Activated CD8-positive, alpha-beta memory T cell treated with anti-CD3 and anti-CD28 coated beads, Interleukin-2, amount 10 ng/mL, durations not matched to agents 7 days and 5 days (primary cell): ENCODE results near the gene FAM168A. TPM values are rescaled to one million over a fixed set of nuclear protein-coding genes. Genes with fewer than 3 reads are reported as not detected.

Experiments
- ATAC-seq: fragments of 150-1000 bp; cut with Tn5 transposase; one replicate; pipeline ENCODE4 v1.10.0; 2021; ENCODE audit warnings: moderate library complexity
- CTCF ChIA-PET: fragments of 350-600 bp; sonication (Branson Sonifier 250); formaldehyde crosslinking; loops from one replicate; lab custom pipeline; 2021; ENCODE audit warnings: antibody characterized with exemption; lab: Charles Lee
- DNase-seq: peaks from one replicate; pipeline ENCODE4 v3.0.0-alpha.2; 2020
- H3K27ac Mint-ChIP-seq: one replicate; pipeline ENCODE4 v1.8.0; 2021; ENCODE audit warnings: mild to moderate bottlenecking, mixed read lengths
- H3K27me3 Mint-ChIP-seq: one replicate; pipeline ENCODE4 v1.8.0; 2021; ENCODE audit warnings: mixed read lengths
- H3K36me3 Mint-ChIP-seq: one replicate; pipeline ENCODE4 v1.8.0; 2021; ENCODE audit warnings: mild to moderate bottlenecking, mixed read lengths
- H3K4me1 Mint-ChIP-seq: one replicate; pipeline ENCODE4 v1.8.0; 2021; ENCODE audit warnings: mixed read lengths
- H3K4me3 Mint-ChIP-seq: one replicate; pipeline ENCODE4 v1.8.0; 2021; ENCODE audit warnings: mild to moderate bottlenecking, moderate library complexity, mixed read lengths
- H3K9me3 Mint-ChIP-seq: one replicate; pipeline ENCODE4 v1.8.0; 2022; ENCODE audit warnings: low read depth, mixed read lengths
- total RNA-seq, 2 experiments: library from RNA; stranded (reverse); gene quantifications; one replicate each; pipeline ENCODE4 v1.2.3, GENCODE V29; 2021

The FAM168A gene
- total RNA-seq, 2 experiments from 2014 or later, result 19.3 to 20.5 TPM

DNA sequence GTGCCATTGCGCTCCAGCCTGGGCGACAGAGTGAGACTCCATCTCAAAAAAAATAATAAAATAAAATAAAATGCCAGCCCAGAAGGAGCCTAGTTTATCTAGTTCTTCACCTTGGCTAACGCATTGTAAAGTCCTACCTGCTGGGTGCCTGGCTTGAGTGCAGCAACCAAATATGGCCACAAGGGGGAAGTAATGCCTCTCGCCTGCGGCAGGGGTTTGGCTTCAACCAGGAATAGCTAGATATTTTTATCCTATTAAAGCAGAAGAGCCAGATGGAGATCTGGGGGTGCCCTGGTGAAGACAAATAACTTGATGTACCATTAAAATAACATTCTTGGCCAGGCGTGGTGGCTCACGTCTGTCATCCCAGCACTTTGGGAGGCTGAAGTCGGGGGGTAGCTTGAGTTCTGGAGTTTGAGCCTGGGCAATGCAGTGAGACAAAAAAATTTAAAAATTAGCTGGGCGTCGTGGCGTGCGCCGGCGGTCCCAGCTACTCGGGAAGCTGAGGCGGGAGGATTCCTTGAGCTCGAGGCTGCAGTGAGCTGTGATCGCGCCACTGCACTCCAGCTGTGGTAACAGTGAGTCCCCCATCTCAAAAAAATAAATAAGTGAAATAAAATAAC is 27.9 kb upstream of the FAM168A start:
- CTCF ChIA-PET, result interaction anchor here (0.7 to 7.6 kb wide), 30 partner anchors 9 to 343 kb away, joined by 3 to 136 read pairs (median 4); partner anchors contain the start of genes ARHGEF17, FAM168A and PLEKHB1
- Mint-ChIP-seq H3K36me3 (no peaks in the 10 kb centered on the region), H3K27me3 (peaks cover 28% of the 10 kb centered on the region), H3K4me3 (no peak overlapping the region), H3K9me3 (no peaks in the 10 kb centered on the region), H3K27ac (no peak overlapping the region), H3K4me1 (no peaks in the 10 kb centered on the region)
- ATAC-seq (peak; percentile 73), DNase-seq (peak; percentile 73)

DNA sequence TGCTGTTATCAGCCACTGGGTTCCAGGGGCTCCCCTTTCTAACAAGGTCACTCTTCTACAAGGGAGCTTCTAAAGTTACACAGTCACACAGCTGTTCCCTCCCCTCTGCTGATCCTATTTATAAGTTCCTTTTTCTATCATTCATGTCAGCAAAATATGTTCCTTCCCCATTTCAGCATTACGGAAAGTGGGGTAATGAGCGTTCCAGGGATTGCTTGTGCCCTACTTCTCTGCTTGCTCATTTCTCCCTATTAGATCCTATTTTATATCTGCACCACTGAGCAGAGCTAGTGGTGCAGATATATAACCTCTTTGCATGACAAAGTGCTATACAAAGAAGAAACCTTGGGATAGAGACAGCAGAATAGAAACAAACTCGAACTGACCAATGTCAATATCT is 25.8 kb upstream of the FAM168A start:
- no peaks in the 10 kb centered on the region for H3K4me1 Mint-ChIP-seq
- no peaks in the 10 kb centered on the region for H3K36me3 Mint-ChIP-seq
- H3K4me3 Mint-ChIP-seq, result no peak overlapping the region
- H3K9me3 Mint-ChIP-seq, result no peaks in the 10 kb centered on the region
- ATAC-seq (no peak), DNase-seq (no peak)
- H3K27ac Mint-ChIP-seq, result no peak overlapping the region
- peaks cover 28% of the 10 kb centered on the region for H3K27me3 Mint-ChIP-seq
- CTCF ChIA-PET, result interaction anchor here (0.6 to 7.6 kb wide), 2 partner anchors 15 to 36 kb away, joined by 3 to 136 read pairs; no protein-coding TSS in a partner anchor

DNA sequence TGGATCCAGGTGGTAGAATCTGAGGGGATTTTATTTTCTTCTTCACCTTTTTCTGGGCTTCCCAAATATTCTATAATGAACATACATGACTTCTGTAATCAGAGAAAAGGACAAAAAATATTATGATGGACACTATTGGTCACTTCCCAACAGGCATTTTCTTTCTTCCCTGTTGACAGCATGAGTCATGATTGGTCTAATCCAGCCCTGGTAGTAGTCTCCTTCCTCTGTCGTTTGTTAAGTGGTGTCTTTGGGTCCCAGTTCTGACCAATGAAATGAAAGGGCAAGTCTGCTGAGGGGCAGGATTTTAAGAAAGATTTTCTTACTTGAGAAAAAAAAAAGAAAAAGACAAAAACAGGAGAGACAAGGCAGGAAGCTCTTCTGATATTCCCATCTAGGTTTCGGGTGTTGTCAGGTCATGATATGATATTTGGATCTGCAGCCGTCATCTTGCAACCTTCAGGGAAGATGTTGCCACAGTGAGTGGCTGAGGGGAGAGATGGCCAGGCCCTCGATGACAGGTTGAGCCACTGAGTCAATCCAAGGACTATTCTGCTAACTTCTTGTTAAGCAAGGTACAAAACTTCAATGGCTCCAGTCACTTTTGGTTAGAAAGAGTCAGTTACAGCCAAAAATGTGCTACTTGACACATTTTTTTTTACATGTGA is 25.1 kb upstream of the FAM168A start:
- Mint-ChIP-seq H3K9me3 (no peaks in the 10 kb centered on the region), H3K27ac (no peak overlapping the region), H3K4me1 (no peaks in the 10 kb centered on the region), H3K36me3 (no peaks in the 10 kb centered on the region), H3K4me3 (no peak overlapping the region), H3K27me3 (peaks cover 28% of the 10 kb centered on the region)
- CTCF ChIA-PET, result interaction anchor here (0.6 to 7.6 kb wide), 2 partner anchors 14 to 37 kb away, joined by 3 to 136 read pairs; no protein-coding TSS in a partner anchor
- DNase-seq, result no peak
- no peak for ATAC-seq

GRCh38 chr11:73614591-73614990 is 16.7 kb upstream of the FAM168A start:
- Mint-ChIP-seq H3K27me3 (peaks cover 11% of the 10 kb centered on the region), H3K4me1 (no peaks in the 10 kb centered on the region), H3K9me3 (no peaks in the 10 kb centered on the region), H3K27ac (no peak overlapping the region), H3K4me3 (no peak overlapping the region), H3K36me3 (no peaks in the 10 kb centered on the region)
- CTCF ChIA-PET, result no interaction called here
- no peak for DNase-seq
- no peak for ATAC-seq

DNA sequence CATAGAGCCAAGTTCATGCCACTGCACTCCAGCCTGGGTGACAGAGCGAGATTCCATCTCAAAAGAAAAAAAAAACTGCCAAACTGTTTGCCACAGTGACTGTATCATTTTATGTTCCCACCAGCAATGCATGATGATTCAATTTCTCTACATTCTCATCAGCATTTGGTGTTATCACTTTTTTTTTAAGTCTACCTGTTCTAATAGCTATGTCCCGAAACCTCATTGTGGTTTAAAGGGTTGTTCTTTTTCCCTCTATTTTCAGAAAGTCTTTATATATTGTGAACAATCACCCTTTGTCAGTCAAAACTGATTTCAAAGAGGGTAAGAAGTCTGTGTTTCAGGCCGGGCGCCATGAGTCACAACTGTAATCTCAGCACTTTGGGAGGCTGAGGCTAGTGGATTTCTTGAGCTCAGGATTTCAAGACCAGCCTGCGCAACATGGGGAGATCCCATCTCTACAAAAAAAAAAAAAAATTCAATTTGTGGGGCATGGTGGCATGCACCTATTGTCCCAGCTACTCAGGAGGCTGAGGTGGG is 14.8 kb upstream of the FAM168A start:
- Mint-ChIP-seq H3K4me1 (no peaks in the 10 kb centered on the region), H3K27ac (no peak overlapping the region), H3K4me3 (no peak overlapping the region), H3K27me3 (peaks cover 17% of the 10 kb centered on the region), H3K9me3 (no peaks in the 10 kb centered on the region), H3K36me3 (no peaks in the 10 kb centered on the region)
- DNase-seq, result no peak
- CTCF ChIA-PET, result interaction anchor here (1.1 to 1.3 kb wide), 2 partner anchors 44 to 276 kb away, joined by 3 read pairs; no protein-coding TSS in a partner anchor
- ATAC-seq, result no peak

- no peak for ATAC-seq
- DNase-seq, result no peak
- CTCF ChIA-PET, result interaction anchor here (1.0 to 2.8 kb wide), 2 partner anchors 27 to 196 kb away, joined by 3 to 11 read pairs; no protein-coding TSS in a partner anchor
- H3K9me3 Mint-ChIP-seq, result no peaks in the 10 kb centered on the region
- H3K27ac Mint-ChIP-seq, result peak overlapping the region; percentile 87
- peak overlapping the region; percentile 90 for H3K4me3 Mint-ChIP-seq
- H3K36me3 Mint-ChIP-seq, result peaks cover 2% of the 10 kb centered on the region
- H3K4me1 Mint-ChIP-seq, result peaks cover 30% of the 10 kb centered on the region
- H3K27me3 Mint-ChIP-seq, result no peaks in the 10 kb centered on the region
Measured at GRCh38 chr11:73598719-73599379, 937 bp upstream of the FAM168A start.

- CTCF ChIA-PET, result no interaction called here
- Mint-ChIP-seq H3K4me3 (peak overlapping the region; percentile 90), H3K9me3 (no peaks in the 10 kb centered on the region), H3K36me3 (peaks cover 2% of the 10 kb centered on the region), H3K27me3 (no peaks in the 10 kb centered on the region), H3K27ac (peak overlapping the region; percentile 87), H3K4me1 (peaks cover 30% of the 10 kb centered on the region)
- ATAC-seq (no peak), DNase-seq (no peak)
Measured at GRCh38 chr11:73597336-73597955, 466 bp downstream of the FAM168A start.

- Mint-ChIP-seq H3K27ac (no peak overlapping the region), H3K4me1 (peaks cover 30% of the 10 kb centered on the region), H3K4me3 (peak overlapping the region; percentile 90), H3K36me3 (peaks cover 2% of the 10 kb centered on the region), H3K9me3 (no peaks in the 10 kb centered on the region), H3K27me3 (no peaks in the 10 kb centered on the region)
- DNase-seq, result no peak
- ATAC-seq, result no peak
- CTCF ChIA-PET, result no interaction called here
Measured at GRCh38 chr11:73596547-73596946, 1.4 kb downstream of the FAM168A start.

DNA sequence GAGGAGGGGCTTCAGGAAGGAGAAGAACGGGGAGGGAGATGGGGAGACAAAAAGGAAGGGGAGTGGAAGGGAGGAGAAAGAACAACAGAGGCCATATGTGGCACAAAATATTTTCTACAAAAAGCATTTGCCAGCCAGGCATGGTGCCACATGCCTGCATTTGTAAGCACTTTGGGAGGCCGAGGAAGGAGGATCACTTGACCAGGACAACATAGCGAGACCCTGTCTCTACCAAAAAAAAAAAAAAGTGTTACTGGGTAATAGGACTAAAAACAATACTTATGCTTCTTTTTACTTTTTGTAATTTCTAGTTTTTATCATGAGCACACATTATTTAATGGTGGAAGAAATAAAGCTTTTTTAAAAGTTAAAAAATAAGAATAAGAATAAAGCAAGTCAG is 5.3 kb downstream of the FAM168A start:
- H3K4me3 Mint-ChIP-seq, result no peak overlapping the region

DNA sequence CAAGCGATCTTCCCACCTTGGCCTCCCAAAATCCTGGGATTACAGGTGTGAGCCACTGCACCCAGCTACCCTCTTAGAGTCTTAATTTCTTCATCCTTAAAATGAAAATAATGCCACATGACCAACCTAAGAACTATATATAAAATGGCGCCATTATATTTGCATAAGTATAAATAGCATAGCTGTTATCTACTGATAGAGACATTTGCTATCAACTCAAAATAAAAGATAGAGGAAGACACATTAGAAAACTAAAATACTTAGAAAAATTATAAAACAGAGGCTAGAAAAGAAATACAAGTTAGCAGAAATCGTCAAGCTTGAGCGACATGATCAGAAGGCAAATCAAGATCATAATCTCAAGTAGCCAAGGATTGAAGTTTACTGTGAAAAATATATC is 6.2 kb downstream of the FAM168A start:
- CTCF ChIA-PET, result interaction anchor here (0.7 kb wide), 1 partner anchor 13 kb away, joined by 3 read pairs; no protein-coding TSS in a partner anchor
- Mint-ChIP-seq H3K36me3 (peaks cover 2% of the 10 kb centered on the region), H3K4me3 (no peak overlapping the region)

More for the DNA sequence above, 5.3 kb downstream of the FAM168A start:
- Mint-ChIP-seq H3K9me3 (no peaks in the 10 kb centered on the region), H3K36me3 (peaks cover 2% of the 10 kb centered on the region), H3K27me3 (no peaks in the 10 kb centered on the region), H3K27ac (no peak overlapping the region), H3K4me1 (peaks cover 25% of the 10 kb centered on the region)
- CTCF ChIA-PET, result no interaction called here
- ATAC-seq (no peak), DNase-seq (no peak)

GRCh38 chr11:73590991-73591390 is 6.9 kb downstream of the FAM168A start:
- peaks cover 2% of the 10 kb centered on the region for H3K36me3 Mint-ChIP-seq
- CTCF ChIA-PET, result interaction anchor here (0.7 kb wide), 1 partner anchor 14 kb away, joined by 3 read pairs; no protein-coding TSS in a partner anchor
- H3K27ac Mint-ChIP-seq, result no peak overlapping the region
- H3K9me3 Mint-ChIP-seq, result no peaks in the 10 kb centered on the region
- ATAC-seq (no peak), DNase-seq (no peak)
- no peaks in the 10 kb centered on the region for H3K27me3 Mint-ChIP-seq
- peaks cover 16% of the 10 kb centered on the region for H3K4me1 Mint-ChIP-seq
- no peak overlapping the region for H3K4me3 Mint-ChIP-seq

More for the DNA sequence above, 6.2 kb downstream of the FAM168A start:
- ATAC-seq, result no peak
- peaks cover 18% of the 10 kb centered on the region for H3K4me1 Mint-ChIP-seq
- H3K9me3 Mint-ChIP-seq, result no peaks in the 10 kb centered on the region
- DNase-seq, result no peak
- no peak overlapping the region for H3K27ac Mint-ChIP-seq
- H3K27me3 Mint-ChIP-seq, result no peaks in the 10 kb centered on the region

DNA sequence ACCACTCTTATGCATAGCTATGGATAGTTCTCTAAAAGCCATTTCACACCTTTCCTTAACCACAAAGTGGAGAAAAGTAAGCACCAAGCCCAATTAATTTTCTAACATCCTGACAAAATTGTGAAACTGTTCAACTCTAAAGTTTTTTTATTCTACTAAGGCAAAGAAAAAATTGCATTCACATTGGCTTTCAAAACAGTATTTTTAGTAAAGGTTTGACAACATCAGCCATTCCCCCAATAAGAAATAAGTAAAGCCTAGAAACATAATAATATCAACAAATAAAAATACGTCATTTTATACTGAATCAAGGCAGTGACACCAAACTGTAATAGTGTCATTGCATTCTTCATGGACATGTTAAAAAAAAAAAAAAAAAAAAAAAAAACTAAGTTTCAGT is 11.1 kb downstream of the FAM168A start:
- no peak overlapping the region for H3K4me3 Mint-ChIP-seq
- peaks cover 9% of the 10 kb centered on the region for H3K4me1 Mint-ChIP-seq
- H3K36me3 Mint-ChIP-seq, result peaks cover 4% of the 10 kb centered on the region
- ATAC-seq, result no peak
- DNase-seq, result no peak
- CTCF ChIA-PET, result no interaction called here
- no peaks in the 10 kb centered on the region for H3K27me3 Mint-ChIP-seq
- no peak overlapping the region for H3K27ac Mint-ChIP-seq
- H3K9me3 Mint-ChIP-seq, result no peaks in the 10 kb centered on the region
